Osteocyte (in vitro differentiated cells): ENCODE results near the gene SDK2. TPM values are rescaled to one million over a fixed set of nuclear protein-coding genes. Genes with fewer than 3 reads are reported as not detected.
A peak's percentile ranks its signal among the peaks of the same experiment; 100 is the strongest.

Experiments
- DNase-seq: peaks from one replicate; pipeline ENCODE4 v3.0.0; 2021; ENCODE audit warnings: mixed read lengths; ENCODE audit not compliant: unreplicated experiment; ENCODE audit errors: extremely low spot score
- H3K27ac Mint-ChIP-seq: one replicate; pipeline ENCODE4 v1.8.0; 2021; ENCODE audit warnings: mild to moderate bottlenecking, mixed read lengths; ENCODE audit not compliant: unreplicated experiment
- H3K27me3 Mint-ChIP-seq: one replicate; pipeline ENCODE4 v1.8.0; 2021; ENCODE audit warnings: mixed read lengths; ENCODE audit not compliant: unreplicated experiment
- H3K36me3 Mint-ChIP-seq: one replicate; pipeline ENCODE4 v1.8.0; 2021; ENCODE audit warnings: mixed read lengths; ENCODE audit not compliant: unreplicated experiment
- H3K4me1 Mint-ChIP-seq: one replicate; pipeline ENCODE4 v1.8.0; 2021; ENCODE audit warnings: mixed read lengths; ENCODE audit not compliant: unreplicated experiment
- H3K4me3 Mint-ChIP-seq: one replicate; pipeline ENCODE4 v1.8.0; 2021; ENCODE audit warnings: mild to moderate bottlenecking, moderate library complexity, mixed read lengths; ENCODE audit not compliant: unreplicated experiment
- H3K9me3 Mint-ChIP-seq: one replicate; pipeline ENCODE4 v1.8.0; 2021; ENCODE audit warnings: mixed read lengths; ENCODE audit not compliant: unreplicated experiment
- CTCF ChIP-seq: fragments of 200-600 bp; sonication (generic); IDR thresholded peaks from 2 replicates; pipeline ENCODE4 v1.5.0; 2021; ENCODE audit warnings: antibody characterized with exemption, mild to moderate bottlenecking, moderate library complexity
- long read RNA-seq: library from polyadenylated mRNA; unstranded; transcript quantifications from one replicate; pipeline ENCODE4 v2.0.0, GENCODE V29; 2021
- total RNA-seq: library from RNA; stranded (reverse); gene quantifications from 2 replicates; pipeline ENCODE4 v1.2.1, GENCODE V29; 2021

SDK2 gene, protein sequence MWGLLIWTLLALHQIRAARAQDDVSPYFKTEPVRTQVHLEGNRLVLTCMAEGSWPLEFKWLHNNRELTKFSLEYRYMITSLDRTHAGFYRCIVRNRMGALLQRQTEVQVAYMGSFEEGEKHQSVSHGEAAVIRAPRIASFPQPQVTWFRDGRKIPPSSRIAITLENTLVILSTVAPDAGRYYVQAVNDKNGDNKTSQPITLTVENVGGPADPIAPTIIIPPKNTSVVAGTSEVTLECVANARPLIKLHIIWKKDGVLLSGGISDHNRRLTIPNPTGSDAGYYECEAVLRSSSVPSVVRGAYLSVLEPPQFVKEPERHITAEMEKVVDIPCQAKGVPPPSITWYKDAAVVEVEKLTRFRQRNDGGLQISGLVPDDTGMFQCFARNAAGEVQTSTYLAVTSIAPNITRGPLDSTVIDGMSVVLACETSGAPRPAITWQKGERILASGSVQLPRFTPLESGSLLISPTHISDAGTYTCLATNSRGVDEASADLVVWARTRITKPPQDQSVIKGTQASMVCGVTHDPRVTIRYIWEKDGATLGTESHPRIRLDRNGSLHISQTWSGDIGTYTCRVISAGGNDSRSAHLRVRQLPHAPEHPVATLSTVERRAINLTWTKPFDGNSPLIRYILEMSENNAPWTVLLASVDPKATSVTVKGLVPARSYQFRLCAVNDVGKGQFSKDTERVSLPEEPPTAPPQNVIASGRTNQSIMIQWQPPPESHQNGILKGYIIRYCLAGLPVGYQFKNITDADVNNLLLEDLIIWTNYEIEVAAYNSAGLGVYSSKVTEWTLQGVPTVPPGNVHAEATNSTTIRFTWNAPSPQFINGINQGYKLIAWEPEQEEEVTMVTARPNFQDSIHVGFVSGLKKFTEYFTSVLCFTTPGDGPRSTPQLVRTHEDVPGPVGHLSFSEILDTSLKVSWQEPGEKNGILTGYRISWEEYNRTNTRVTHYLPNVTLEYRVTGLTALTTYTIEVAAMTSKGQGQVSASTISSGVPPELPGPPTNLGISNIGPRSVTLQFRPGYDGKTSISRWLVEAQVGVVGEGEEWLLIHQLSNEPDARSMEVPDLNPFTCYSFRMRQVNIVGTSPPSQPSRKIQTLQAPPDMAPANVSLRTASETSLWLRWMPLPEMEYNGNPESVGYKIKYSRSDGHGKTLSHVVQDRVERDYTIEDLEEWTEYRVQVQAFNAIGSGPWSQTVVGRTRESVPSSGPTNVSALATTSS (N-terminal part only)
- 16.5 and 19.4 TPM in 2 replicates for total RNA-seq
- long read RNA-seq, partial matches to known transcripts: 0 of 5 reads
- long read RNA-seq, other reads (novel, unspliced or antisense): 5 of 5 reads

- Mint-ChIP-seq H3K4me1 (peaks cover 41% of the 10 kb centered on the region), H3K27me3 (peaks cover 31% of the 10 kb centered on the region), H3K36me3 (no peaks in the 10 kb centered on the region), H3K9me3 (no peaks in the 10 kb centered on the region), H3K27ac (peak within 1 kb of the TSS; percentile 71), H3K4me3 (peak within 1 kb of the TSS; percentile 83)
- DNase-seq: no peak
- TF ChIP-seq CTCF: no peak
These were observed at the start of gene SDK2 for GRCh38 chr17:73644145-73645049. Gene SDK2 (minus strand): TSS chr17:73644445. CDS start chr17:73644088, 357 bp downstream.

GRCh38 chr17:73693071-73693470 lies 48.8 kb upstream of the SDK2 start:
- DNase-seq: peak; percentile 60

GRCh38 chr17:73691321-73691766 lies 47.1 kb upstream of the SDK2 start:
- H3K27ac Mint-ChIP-seq: no peak overlapping the region
- peaks cover 13% of the 10 kb centered on the region for H3K27me3 Mint-ChIP-seq
- TF ChIP-seq CTCF: no peak
- H3K36me3 Mint-ChIP-seq: no peaks in the 10 kb centered on the region
- H3K4me3 Mint-ChIP-seq: no peak overlapping the region
- no peaks in the 10 kb centered on the region for H3K4me1 Mint-ChIP-seq
- DNase-seq: peak; percentile 67
- H3K9me3 Mint-ChIP-seq: peaks cover 4% of the 10 kb centered on the region

More at GRCh38 chr17:73693071-73693470, 48.8 kb upstream of the SDK2 start:
- H3K27ac Mint-ChIP-seq: no peak overlapping the region
- TF ChIP-seq CTCF: no peak
- no peaks in the 10 kb centered on the region for H3K36me3 Mint-ChIP-seq
- no peak overlapping the region for H3K4me3 Mint-ChIP-seq
- no peaks in the 10 kb centered on the region for H3K4me1 Mint-ChIP-seq
- peaks cover 4% of the 10 kb centered on the region for H3K9me3 Mint-ChIP-seq
- H3K27me3 Mint-ChIP-seq: peaks cover 20% of the 10 kb centered on the region

DNA sequence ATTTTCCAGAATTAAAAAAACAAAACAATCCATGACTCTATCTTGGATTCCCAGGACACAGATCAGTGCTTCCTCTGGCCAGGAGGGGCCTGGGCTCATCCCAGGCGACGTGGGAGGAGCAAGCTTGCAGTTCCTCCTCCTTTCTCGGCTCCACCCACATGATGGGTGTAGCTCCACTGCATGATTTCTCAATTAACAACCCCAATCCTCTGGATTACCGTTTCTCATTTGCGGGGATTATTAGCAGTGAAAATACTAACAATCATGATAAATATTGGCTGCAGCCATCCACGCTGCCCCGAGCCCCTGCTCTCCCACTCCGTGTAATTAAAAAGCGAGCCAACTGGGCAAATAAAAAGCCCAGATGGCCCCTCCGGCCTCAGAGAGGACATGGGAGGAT lies 46.4 kb upstream of the SDK2 start:
- H3K27ac Mint-ChIP-seq: no peak overlapping the region
- no peaks in the 10 kb centered on the region for H3K36me3 Mint-ChIP-seq
- no peak for TF ChIP-seq CTCF
- peaks cover 4% of the 10 kb centered on the region for H3K9me3 Mint-ChIP-seq
- peaks cover 16% of the 10 kb centered on the region for H3K27me3 Mint-ChIP-seq
- DNase-seq: peak; percentile 65
- H3K4me3 Mint-ChIP-seq: no peak overlapping the region
- H3K4me1 Mint-ChIP-seq: no peaks in the 10 kb centered on the region
